Measurements from ENCODE around the gene INSYN2B. TPM values are rescaled to one million over a fixed set of nuclear protein-coding genes. Genes with fewer than 3 reads are reported as not detected.

The INSYN2B gene
- total and polyA plus RNA-seq, 2 of the 8 experiments (the other 6 are each of a cell fraction or from before 2014, with no cell fraction given), result not detected

DNA sequence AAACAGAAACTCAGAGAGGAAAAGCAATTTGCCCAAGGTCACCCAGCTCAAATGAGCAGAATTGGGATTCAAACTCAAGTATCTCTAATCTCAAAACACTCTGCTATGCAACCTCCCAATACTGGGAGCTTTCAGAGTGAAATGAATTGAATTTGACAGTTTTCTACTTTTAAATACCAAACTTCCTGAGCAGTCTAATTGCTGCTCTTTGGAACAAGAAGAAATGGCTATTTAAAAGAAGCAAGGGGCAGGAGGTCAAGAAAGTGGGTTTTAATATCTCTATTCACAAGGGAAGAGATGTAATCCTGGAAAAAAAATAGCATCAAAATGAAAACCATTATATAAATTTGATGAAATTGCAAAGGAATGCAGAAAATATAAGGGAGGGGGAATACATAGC is 142.6 kb downstream of the INSYN2B start:
- Histone ChIP-seq H4K8ac (ENCODE audit: extremely low read depth, insufficient read depth, low read length) (no peak overlapping the region), H4K91ac (replicated peaks; ENCODE audit: insufficient read length, low read length) (no peak overlapping the region), H3K4me3 (ENCODE audit: extremely low read depth in 1 of 4, insufficient read depth in 2 of 4, low read depth in 3 of 4, low read length in 4 of 4) (no peak overlapping the region), H4K20me1 (replicated peaks in 1 of 2; ENCODE audit: control insufficient read depth in 1 of 2, insufficient read depth in 2 of 2, low read length in 2 of 2) (no peaks in the 10 kb centered on the region), H3K23ac (ENCODE audit: insufficient read length) (no peak overlapping the region), H2AFZ (ENCODE audit: low read length) (no peak overlapping the region), H3K14ac (ENCODE audit: insufficient read length) (no peak overlapping the region), H3K4ac (replicated peaks; ENCODE audit: insufficient read length, low read depth, low read length) (no peak overlapping the region), H3K18ac (ENCODE audit: extremely low read depth, low read length) (no peak overlapping the region), H2BK5ac (ENCODE audit: low read depth, low read length) (no peak overlapping the region), H3K56ac (replicated peaks; ENCODE audit: insufficient read length, low read depth, low read length) (no peak overlapping the region), H3K4me2 (ENCODE audit: insufficient read depth in 1 of 2, low read depth in 2 of 2, low read length in 2 of 2) (no peak overlapping the region), H2BK20ac (ENCODE audit: low read length) (no peak overlapping the region), H3K9me3 (ENCODE audit: insufficient read depth in 2 of 2, low read depth in 1 of 2, low read length in 1 of 2) (no peaks in the 10 kb centered on the region), H3K36me3 (ENCODE audit: control insufficient read depth in 2 of 4, insufficient read depth in 4 of 4, low read length in 3 of 4) (no peaks in the 10 kb centered on the region), H3K27me3 (replicated peaks in 1 of 4; ENCODE audit: control insufficient read depth in 3 of 4, extremely low read depth in 1 of 4, insufficient read depth in 3 of 4, low read length in 3 of 4) (no peaks in the 10 kb centered on the region), H3K79me1 (ENCODE audit: low read depth, low read length) (no peaks in the 10 kb centered on the region), H2AK5ac (ENCODE audit: low read depth, low read length) (no peak overlapping the region), H3K9ac (replicated peaks in 1 of 4; ENCODE audit: extremely low read depth in 1 of 4, low read depth in 3 of 4, low read length in 3 of 4) (no peak overlapping the region), H3K4me1 (replicated peaks in 1 of 4; ENCODE audit: control insufficient read depth in 3 of 4, insufficient read depth in 4 of 4, low read length in 3 of 4) (peaks cover 0 to 3% (median under 1%) of the 10 kb centered on the region in 4 experiments; a peak in 1 of 7 replicates), H2BK12ac (ENCODE audit: low read depth, low read length) (no peak overlapping the region), H3K79me2 (ENCODE audit: control insufficient read depth in 1 of 2, insufficient read depth in 2 of 2, low read length in 2 of 2) (no peaks in the 10 kb centered on the region), H4K5ac (ENCODE audit: insufficient read length, low read depth, low read length) (no peak overlapping the region), H2BK15ac (ENCODE audit: low read length) (no peak overlapping the region), H2BK120ac (replicated peaks; ENCODE audit: low read depth, low read length) (no peak overlapping the region), H3K27ac (ENCODE audit: low read depth, low read length) (no peak overlapping the region), H3K23me2 (ENCODE audit: low read depth, low read length) (no peaks in the 10 kb centered on the region)
- FAIRE-seq, result no peak
- POLR2A ChIA-PET (ENCODE audit: partially characterized antibody), result interaction anchor here (0.6 kb wide), 1 partner anchor 18 kb away, joined by 4 read pairs; no protein-coding TSS in a partner anchor
- CTCF ChIA-PET (ENCODE audit: partially characterized antibody), result interaction anchor here (0.7 to 3.1 kb wide), 3 partner anchors 10 to 628 kb away, joined by 3 to 13 read pairs (median 4); no protein-coding TSS in a partner anchor
- no peak for DNase-seq (ENCODE audit: low read depth in 1 of 2, low spot score in 2 of 2)
- TF ChIP-seq TAF7 (optimal IDR thresholded peaks at IDR 0.05; ENCODE audit: borderline replicate concordance, low read depth, low read length) (no peak), BACH1 (IDR thresholded peaks at IDR 0.05; ENCODE audit: low read length) (no peak), EZH2 (IDR thresholded peaks at IDR 0.05; ENCODE audit: low read depth, low read length, severe bottlenecking) (no peak), POU5F1 (IDR thresholded peaks at IDR 0.05; ENCODE audit: low read depth, low read length) (no peak), POLR2A (IDR thresholded peaks at IDR 0.05; ENCODE audit: control extremely low read depth in 1 of 2, low read depth in 2 of 2, low read length in 2 of 2) (no peak), RNF2 (IDR thresholded peaks at IDR 0.05; ENCODE audit: borderline replicate concordance, low read depth, low read length, missing control alignments, poor library complexity, severe bottlenecking) (no peak), CTBP2 (IDR thresholded peaks at IDR 0.05; ENCODE audit: borderline replicate concordance, insufficient read depth, insufficient read length, low read length) (no peak), GABPA (IDR thresholded peaks at IDR 0.05; ENCODE audit: borderline replicate concordance, insufficient read depth, low read length) (no peak), SP1 (IDR thresholded peaks at IDR 0.05; ENCODE audit: low read depth, low read length) (no peak), SIN3A (conservative IDR thresholded peaks at IDR 0.05 in 1 of 2, IDR thresholded peaks at IDR 0.05 in 1 of 2; ENCODE audit: low read depth in 1 of 2, low read length in 2 of 2) (no peak)
- TF ChIP-seq, protein P1, sequence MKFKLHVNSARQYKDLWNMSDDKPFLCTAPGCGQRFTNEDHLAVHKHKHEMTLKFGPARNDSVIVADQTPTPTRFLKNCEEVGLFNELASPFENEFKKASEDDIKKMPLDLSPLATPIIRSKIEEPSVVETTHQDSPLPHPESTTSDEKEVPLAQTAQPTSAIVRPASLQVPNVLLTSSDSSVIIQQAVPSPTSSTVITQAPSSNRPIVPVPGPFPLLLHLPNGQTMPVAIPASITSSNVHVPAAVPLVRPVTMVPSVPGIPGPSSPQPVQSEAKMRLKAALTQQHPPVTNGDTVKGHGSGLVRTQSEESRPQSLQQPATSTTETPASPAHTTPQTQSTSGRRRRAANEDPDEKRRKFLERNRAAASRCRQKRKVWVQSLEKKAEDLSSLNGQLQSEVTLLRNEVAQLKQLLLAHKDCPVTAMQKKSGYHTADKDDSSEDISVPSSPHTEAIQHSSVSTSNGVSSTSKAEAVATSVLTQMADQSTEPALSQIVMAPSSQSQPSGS (IDR thresholded peaks at IDR 0.05; ENCODE audit: low read length), result no peak
- TF ChIP-seq, protein P2, sequence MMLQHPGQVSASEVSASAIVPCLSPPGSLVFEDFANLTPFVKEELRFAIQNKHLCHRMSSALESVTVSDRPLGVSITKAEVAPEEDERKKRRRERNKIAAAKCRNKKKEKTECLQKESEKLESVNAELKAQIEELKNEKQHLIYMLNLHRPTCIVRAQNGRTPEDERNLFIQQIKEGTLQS (IDR thresholded peaks at IDR 0.05; ENCODE audit: insufficient read depth, low read depth, low read length), result no peak
